H1 (cell line): ENCODE data around the gene ZNF609. TPM values are rescaled to one million over a fixed set of nuclear protein-coding genes. Genes with fewer than 3 reads are reported as not detected.

ENCODE experiments used
- CTCF ChIA-PET: fragments of 300-600 bp; sonication (Branson Sonifier 250); formaldehyde crosslinking; loops from one replicate; lab custom pipeline; 2021; ENCODE audit not compliant: partially characterized antibody; lab: Charles Lee
- POLR2A ChIA-PET: fragments of 300-600 bp; sonication (Branson Sonifier 250); formaldehyde crosslinking; loops from one replicate; lab custom pipeline; 2021; ENCODE audit warnings: inconsistent platforms; ENCODE audit not compliant: partially characterized antibody; lab: Charles Lee
- DNase-seq, 2 experiments: peaks; one replicate each; pipeline versions ENCODE4 v3.0.0 to v3.0.0-alpha.2; 2010 to 2022; ENCODE audit warnings: low spot score in 2 of 2, low read depth in 1 of 2, mixed read lengths in 1 of 2
- FAIRE-seq: peaks from 2 replicates; lab custom pipeline; 2011; peaks lifted over from hg19 to GRCh38; lab: Jason Lieb, UNC
- H2AFZ ChIP-seq: 2 replicates; pipeline ENCODE4 v1.8.1; 2012; ENCODE audit warnings: low read length, inconsistent platforms
- H2AK5ac ChIP-seq: 2 replicates; pipeline ENCODE4 v1.6.1; 2013; ENCODE audit warnings: low read depth, low read length
- H2BK120ac ChIP-seq: replicated peaks from 2 replicates; pipeline ENCODE3; 2013; ENCODE audit warnings: low read depth, low read length, inconsistent platforms
- H2BK12ac ChIP-seq: 2 replicates; pipeline ENCODE4 v1.6.1; 2013; ENCODE audit warnings: low read depth, low read length
- H2BK15ac ChIP-seq: 2 replicates; pipeline ENCODE4 v1.6.1; 2013; ENCODE audit warnings: low read length
- H2BK20ac ChIP-seq: 2 replicates; pipeline ENCODE4 v1.6.1; 2013; ENCODE audit warnings: low read length
- H2BK5ac ChIP-seq: 2 replicates; pipeline ENCODE4 v1.6.1; 2013; ENCODE audit warnings: low read depth, low read length
- H3K14ac ChIP-seq: 2 replicates; pipeline ENCODE4 v1.6.1; 2013; ENCODE audit warnings: inconsistent platforms; ENCODE audit not compliant: insufficient read length
- H3K18ac ChIP-seq: 2 replicates; pipeline ENCODE4 v1.6.1; 2013; ENCODE audit warnings: low read length; ENCODE audit errors: extremely low read depth
- H3K23ac ChIP-seq: 2 replicates; pipeline ENCODE4 v1.6.1; 2013; ENCODE audit warnings: inconsistent platforms; ENCODE audit not compliant: insufficient read length
- H3K23me2 ChIP-seq: 2 replicates; pipeline ENCODE4 v1.6.1; 2013; ENCODE audit warnings: low read depth, low read length
- H3K27ac ChIP-seq: 2 replicates; pipeline ENCODE4 v1.6.1; 2011; ENCODE audit warnings: low read depth, low read length, inconsistent platforms
- H3K27me3 ChIP-seq, 4 experiments: replicated peaks in 1 of 4; 1 replicate in 1 of 4; 2 replicates in 3 of 4; pipeline versions ENCODE4 v1.6.1 to v1.8.1; 2011 to 2013; ENCODE audit warnings: low read length in 3 of 4, mild to moderate bottlenecking in 3 of 4, inconsistent platforms in 2 of 4, mixed read lengths in 2 of 4, moderate library complexity in 1 of 4; ENCODE audit not compliant: control insufficient read depth in 3 of 4, insufficient read depth in 3 of 4; ENCODE audit errors: extremely low read depth in 1 of 4
- H3K36me3 ChIP-seq, 4 experiments: 2 replicates each; pipeline versions ENCODE4 v1.6.1 to v1.8.1; 2011 to 2013; ENCODE audit warnings: mild to moderate bottlenecking in 4 of 4, low read length in 3 of 4, moderate library complexity in 2 of 4, control low read depth in 1 of 4, inconsistent platforms in 1 of 4; ENCODE audit not compliant: insufficient read depth in 4 of 4, control insufficient read depth in 2 of 4
- H3K4ac ChIP-seq: replicated peaks from 2 replicates; pipeline ENCODE3; 2013; ENCODE audit warnings: low read length, low read depth, mixed read lengths, inconsistent platforms; ENCODE audit not compliant: insufficient read length
- H3K4me1 ChIP-seq, 4 experiments: replicated peaks in 1 of 4; 1 replicate in 1 of 4; 2 replicates in 3 of 4; pipeline versions ENCODE4 v1.6.1 to v1.8.1; 2011 to 2013; ENCODE audit warnings: low read length in 3 of 4, inconsistent platforms in 2 of 4, mixed read lengths in 1 of 4; ENCODE audit not compliant: insufficient read depth in 4 of 4, control insufficient read depth in 3 of 4
- H3K4me2 ChIP-seq, 2 experiments: 2 replicates each; pipeline versions ENCODE4 v1.6.1 to v1.8.1; 2011 to 2013; ENCODE audit warnings: low read depth in 2 of 2, low read length in 2 of 2, control low read depth in 1 of 2, inconsistent platforms in 1 of 2, mild to moderate bottlenecking in 1 of 2; ENCODE audit not compliant: insufficient read depth in 1 of 2
- H3K4me3 ChIP-seq, 4 experiments: fragments of 200-600, 300-600 bp in 1 of 4; sonication (generic), shearing (Covaris generic), sonication (Bioruptor Twin) in 1 of 4; 2 replicates each; pipeline versions ENCODE4 v1.5.1 to v1.8.1; 2011 to 2016; ENCODE audit warnings: low read length in 4 of 4, low read depth in 3 of 4, control low read depth in 2 of 4, inconsistent platforms in 2 of 4, mild to moderate bottlenecking in 2 of 4, mixed read lengths in 1 of 4, moderate library complexity in 1 of 4; ENCODE audit not compliant: insufficient read depth in 2 of 4; ENCODE audit errors: extremely low read depth in 1 of 4
- H3K56ac ChIP-seq: replicated peaks from 2 replicates; pipeline ENCODE3; 2013; ENCODE audit warnings: low read depth, mild to moderate bottlenecking, mixed read lengths, low read length, inconsistent platforms; ENCODE audit not compliant: insufficient read length
- H3K79me1 ChIP-seq: 2 replicates; pipeline ENCODE4 v1.6.1; 2013; ENCODE audit warnings: low read depth, low read length, control low read depth
- H3K79me2 ChIP-seq, 2 experiments: 2 replicates each; pipeline versions ENCODE4 v1.6.1 to v1.8.1; 2012 to 2013; ENCODE audit warnings: low read length in 2 of 2, mild to moderate bottlenecking in 2 of 2, inconsistent platforms in 1 of 2; ENCODE audit not compliant: insufficient read depth in 2 of 2, control insufficient read depth in 1 of 2
- H3K9ac ChIP-seq, 4 experiments: replicated peaks in 1 of 4; 1 replicate in 1 of 4; 2 replicates in 3 of 4; pipeline versions ENCODE4 v1.6.1 to v1.8.1; 2011 to 2013; ENCODE audit warnings: low read depth in 3 of 4, low read length in 3 of 4, control low read depth in 2 of 4, mild to moderate bottlenecking in 2 of 4, moderate library complexity in 2 of 4, inconsistent platforms in 1 of 4; ENCODE audit errors: extremely low read depth in 1 of 4
- H3K9me3 ChIP-seq, 2 experiments: 2 replicates each; pipeline versions ENCODE4 v1.6.1 to v1.8.1; 2012 to 2013; ENCODE audit warnings: mild to moderate bottlenecking in 2 of 2, moderate library complexity in 2 of 2, control low read depth in 1 of 2, inconsistent platforms in 1 of 2, low read depth in 1 of 2, low read length in 1 of 2, mixed read lengths in 1 of 2; ENCODE audit not compliant: insufficient read depth in 2 of 2
- H4K20me1 ChIP-seq, 2 experiments: replicated peaks in 1 of 2; 2 replicates each; pipeline versions ENCODE3 to v1.8.1; 2011 to 2013; ENCODE audit warnings: inconsistent platforms in 2 of 2, low read length in 2 of 2, mild to moderate bottlenecking in 1 of 2; ENCODE audit not compliant: insufficient read depth in 2 of 2, control insufficient read depth in 1 of 2
- H4K5ac ChIP-seq: 2 replicates; pipeline ENCODE4 v1.6.1; 2013; ENCODE audit warnings: low read length, low read depth, mixed read lengths, inconsistent platforms; ENCODE audit not compliant: insufficient read length
- H4K8ac ChIP-seq: 2 replicates; pipeline ENCODE4 v1.8.0; 2013; ENCODE audit warnings: mild to moderate bottlenecking, moderate library complexity, low read length, inconsistent platforms; ENCODE audit not compliant: insufficient read depth; ENCODE audit errors: extremely low read depth
- H4K91ac ChIP-seq: replicated peaks from 2 replicates; pipeline ENCODE3; 2013; ENCODE audit warnings: low read length, mixed read lengths, inconsistent platforms; ENCODE audit not compliant: insufficient read length
- BACH1 ChIP-seq: IDR thresholded peaks from 2 replicates; pipeline ENCODE4 v1.6.1; 2012; ENCODE audit warnings: low read length, improper control_type of control experiment
- BCL11A ChIP-seq, 2 experiments: IDR thresholded peaks; one replicate each; pipeline ENCODE4 v1.6.1; 2011; ENCODE audit warnings: low read depth in 2 of 2, low read length in 2 of 2, mild to moderate bottlenecking in 2 of 2
- JUND ChIP-seq: IDR thresholded peaks from 2 replicates; pipeline ENCODE4 v1.6.1; 2011; ENCODE audit warnings: mild to moderate bottlenecking, improper control_type of control experiment, low read length
- KDM5A ChIP-seq: fragments of 200-600 bp; IDR thresholded peaks from 2 replicates; pipeline ENCODE4 v1.7.1; 2012; ENCODE audit warnings: mild to moderate bottlenecking, low read length, inconsistent platforms, mixed read lengths
- POLR2A ChIP-seq, 2 experiments: IDR thresholded peaks; 1 replicate in 1 of 2; 2 replicates in 1 of 2; pipeline ENCODE4 v1.6.1; 2011; ENCODE audit warnings: low read depth in 2 of 2, low read length in 2 of 2, mild to moderate bottlenecking in 2 of 2; ENCODE audit errors: control extremely low read depth in 1 of 2
- POLR2AphosphoS5 ChIP-seq: IDR thresholded peaks from 2 replicates; pipeline ENCODE4 v1.6.1; 2011; ENCODE audit warnings: low read depth, low read length
- RFX5 ChIP-seq: IDR thresholded peaks from 2 replicates; pipeline ENCODE4 v1.6.1; 2011; ENCODE audit warnings: low read depth, low read length, improper control_type of control experiment, borderline replicate concordance
- SIX5 ChIP-seq: IDR thresholded peaks from 2 replicates; pipeline ENCODE4 v1.6.1; 2011; ENCODE audit warnings: mild to moderate bottlenecking, low read depth, low read length
- SUZ12 ChIP-seq: fragments of 200-600 bp; sonication (generic); IDR thresholded peaks from 2 replicates; pipeline ENCODE4 v1.6.1; 2012; ENCODE audit warnings: mild to moderate bottlenecking, inconsistent platforms, low read length, moderate library complexity, mixed read lengths
- TEAD4 ChIP-seq: IDR thresholded peaks from 2 replicates; pipeline ENCODE4 v1.6.1; 2012; ENCODE audit warnings: low read depth, low read length, inconsistent platforms, mixed read lengths
- ZNF274 ChIP-seq: IDR thresholded peaks from 2 replicates; pipeline ENCODE4 v1.7.0; 2012; ENCODE audit warnings: low read length, borderline replicate concordance; ENCODE audit errors: extremely low read depth
- WGBS, 2 experiments: shearing (Covaris generic) in 1 of 2; methylation state at CpG; one replicate each; pipeline versions ENCODE4 v1.1.6 to v1.1.7; 2013 to 2015; ENCODE audit warnings: low lambda C conversion rate in 2 of 2, mixed read lengths in 2 of 2, inconsistent platforms in 1 of 2, low coverage in 1 of 2, missing lambda C conversion rate in 1 of 2; ENCODE audit not compliant: insufficient replicate concordance in 2 of 2, insufficient coverage in 1 of 2, insufficient read length in 1 of 2; ENCODE audit errors: extremely low coverage in 1 of 2, missing lambda C conversion rate in 1 of 2; 5-methylcytosine and 5-hydroxymethylcytosine counted together
- polyA plus RNA-seq, 7 experiments: library from polyadenylated mRNA; depleted of rRNA in 3 of 7; stranded (reverse) in 5 of 7; unstranded in 2 of 7; fragments of >200 nt in 5 of 7; fragments of 200-250 nt in 2 of 7; gene quantifications; 1 replicate in 5 of 7; 2 replicates in 1 of 7; 4 replicates in 1 of 7; pipeline versions ENCODE4 v1.2.1 to v1.2.3, GENCODE V29; 2011 to 2013; ENCODE audit warnings: missing spikeins in 2 of 7, mixed read lengths in 2 of 7
- total RNA-seq: library from RNA; stranded (reverse); fragmentation: NEBNext Ultra II Directional; extraction: Animal tissue kit (Norgen Biotek cat#: 25700); gene quantifications from 2 replicates; pipeline ENCODE4 v1.2.1, GENCODE V29; 2021

Gene ZNF609
- total and polyA plus RNA-seq, 2 of the 8 experiments (the other 6 are each of a cell fraction or from before 2014, with no cell fraction given): 15.5 to 47.8 TPM

DNA sequence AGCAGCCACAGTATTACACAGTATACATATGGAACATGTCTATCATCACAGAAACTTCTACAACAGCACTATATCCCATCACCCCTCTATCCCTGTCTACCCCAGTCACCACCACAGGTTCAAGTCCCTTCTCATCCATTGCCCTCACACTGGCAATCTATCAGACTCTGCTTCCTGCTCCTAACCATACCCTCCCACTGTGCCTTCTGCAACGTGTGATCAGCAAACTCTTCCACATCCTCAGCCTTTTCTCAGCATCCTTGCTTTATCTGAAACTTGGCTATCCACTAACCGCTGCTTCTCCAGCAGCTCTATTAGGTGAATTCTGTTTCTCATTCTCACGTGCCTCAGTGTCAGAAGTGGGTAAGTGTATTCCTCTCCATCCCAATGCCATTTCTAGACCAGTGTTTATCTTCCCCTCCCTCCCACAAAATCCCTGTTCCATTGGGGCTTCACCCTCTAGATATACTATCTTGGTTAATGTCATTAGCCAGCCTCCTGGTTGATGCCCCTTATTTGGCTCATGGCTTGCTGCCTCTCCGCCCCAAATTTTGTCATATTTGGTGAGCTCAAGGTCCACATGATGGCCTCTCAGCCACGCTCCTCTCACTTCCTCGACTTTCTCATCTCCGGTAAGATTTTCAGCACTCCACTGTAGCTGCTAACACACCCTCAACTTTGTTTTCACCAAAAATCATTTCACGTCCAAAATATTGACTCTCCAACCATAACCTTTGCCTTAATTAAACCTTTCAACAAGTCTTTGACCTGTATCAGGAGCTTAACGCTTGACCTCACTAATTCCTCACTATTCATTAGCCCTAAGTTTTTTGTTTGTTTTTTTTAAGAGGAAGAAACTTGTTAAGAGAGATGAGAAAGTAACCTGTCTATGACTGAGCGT lies 245.9 kb downstream of the ZNF609 start:
- Histone ChIP-seq H3K56ac (no peak overlapping the region), H3K23ac (no peak overlapping the region), H4K5ac (no peak overlapping the region), H2BK12ac (no peak overlapping the region), H3K18ac (no peak overlapping the region), H2BK20ac (no peak overlapping the region), H3K4ac (no peak overlapping the region), H4K91ac (no peak overlapping the region), H4K20me1 (no peaks in the 10 kb centered on the region), H2BK120ac (no peak overlapping the region), H3K36me3 (peaks cover 0 to 13% (median 0%) of the 10 kb centered on the region in 4 experiments; a peak in 2 of 8 replicates), H3K79me1 (no peaks in the 10 kb centered on the region), H3K4me2 (no peak overlapping the region), H3K4me3 (no peak overlapping the region), H3K27me3 (no peaks in the 10 kb centered on the region), H3K23me2 (peaks cover 10% of the 10 kb centered on the region), H3K9me3 (no peaks in the 10 kb centered on the region), H2AFZ (no peak overlapping the region), H2BK5ac (no peak overlapping the region), H3K9ac (no peak overlapping the region), H4K8ac (no peak overlapping the region), H3K4me1 (peaks cover 5 to 7% (median 5%) of the 10 kb centered on the region in 4 experiments; a peak in 6 of 7 replicates), H2BK15ac (no peak overlapping the region), H3K14ac (no peak overlapping the region), H3K79me2 (peaks cover 5 to 15% of the 10 kb centered on the region in 2 experiments), H3K27ac (no peak overlapping the region), H2AK5ac (no peak overlapping the region)
- POLR2A ChIA-PET: interaction anchor here (0.6 to 59.2 kb wide), 10 partner anchors 12 to 264 kb away, joined by 3 to 1192 read pairs (median 3); partner anchors contain the start of gene RBPMS2
- CTCF ChIA-PET: interaction anchor here (0.6 to 5.0 kb wide), 5 partner anchors 16 to 53 kb away, joined by 3 to 24 read pairs (median 13); no protein-coding TSS in a partner anchor
- DNase-seq: no peak
- no peak for FAIRE-seq
- no peak for TF ChIP-seq BACH1
- no peak for TF ChIP-seq ZNF274
- no peak for TF ChIP-seq SUZ12
- no peak for TF ChIP-seq JUND
- TF ChIP-seq POLR2A (IDR thresholded peaks at IDR 0.05; ENCODE audit: control extremely low read depth in 1 of 2, low read depth in 2 of 2, low read length in 2 of 2): peak; percentile 43 to 44; a peak in 2 of 3 replicates
- no peak for TF ChIP-seq BCL11A (IDR thresholded peaks at IDR 0.05; ENCODE audit: low read depth in 2 of 2, low read length in 2 of 2)
- TF ChIP-seq SIX5: no peak
- no peak for TF ChIP-seq KDM5A
- peak; percentile 56 for TF ChIP-seq POLR2AphosphoS5
- no peak for TF ChIP-seq RFX5
- no peak for TF ChIP-seq TEAD4
- WGBS, 2 experiments: 93% methylated on average over 10 of the region's 10 CpGs; no CpG with 5 or more reads in 1 of the 2 experiments
